ENCODE measurements around the gene IMPDH1.

DNA sequence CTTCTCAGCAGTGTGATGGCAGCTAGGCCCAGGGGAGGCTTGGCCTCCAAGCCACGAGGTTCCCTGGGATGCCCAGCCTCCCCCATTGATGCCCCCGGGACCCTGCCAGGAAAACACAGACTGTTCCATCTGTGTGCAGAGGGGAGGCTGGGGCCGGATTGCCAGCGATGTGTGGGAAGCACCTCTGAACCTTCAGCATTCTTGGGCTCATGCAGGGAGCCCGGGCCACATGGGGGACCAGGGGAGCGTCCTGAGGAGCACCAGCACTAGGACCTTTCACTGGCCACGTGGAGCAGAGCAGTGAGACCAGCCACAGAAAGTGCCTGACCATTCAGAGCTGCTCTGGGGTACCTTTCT, 2.6 kb downstream of the IMPDH1 start:
- TF ChIP-seq EZH2 (IDR thresholded peaks at IDR 0.05; ENCODE audit: borderline replicate concordance, insufficient read depth, low read length, poor library complexity, severe bottlenecking): no peak
- TF ChIP-seq, protein P1, sequence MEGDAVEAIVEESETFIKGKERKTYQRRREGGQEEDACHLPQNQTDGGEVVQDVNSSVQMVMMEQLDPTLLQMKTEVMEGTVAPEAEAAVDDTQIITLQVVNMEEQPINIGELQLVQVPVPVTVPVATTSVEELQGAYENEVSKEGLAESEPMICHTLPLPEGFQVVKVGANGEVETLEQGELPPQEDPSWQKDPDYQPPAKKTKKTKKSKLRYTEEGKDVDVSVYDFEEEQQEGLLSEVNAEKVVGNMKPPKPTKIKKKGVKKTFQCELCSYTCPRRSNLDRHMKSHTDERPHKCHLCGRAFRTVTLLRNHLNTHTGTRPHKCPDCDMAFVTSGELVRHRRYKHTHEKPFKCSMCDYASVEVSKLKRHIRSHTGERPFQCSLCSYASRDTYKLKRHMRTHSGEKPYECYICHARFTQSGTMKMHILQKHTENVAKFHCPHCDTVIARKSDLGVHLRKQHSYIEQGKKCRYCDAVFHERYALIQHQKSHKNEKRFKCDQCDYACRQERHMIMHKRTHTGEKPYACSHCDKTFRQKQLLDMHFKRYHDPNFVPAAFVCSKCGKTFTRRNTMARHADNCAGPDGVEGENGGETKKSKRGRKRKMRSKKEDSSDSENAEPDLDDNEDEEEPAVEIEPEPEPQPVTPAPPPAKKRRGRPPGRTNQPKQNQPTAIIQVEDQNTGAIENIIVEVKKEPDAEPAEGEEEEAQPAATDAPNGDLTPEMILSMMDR (IDR thresholded peaks at IDR 0.05; ENCODE audit: poor library complexity, severe bottlenecking): no peak
